SU-DHL-6 (cell line): ENCODE results near the gene TBC1D4.
A peak's percentile ranks its signal among the peaks of the same experiment; 100 is the strongest.

Source experiments
- H2AFZ ChIP-seq: fragments of 200-600 bp; sonication (generic); 2 replicates; pipeline ENCODE4 v1.6.1; 2014; ENCODE audit warnings: low read depth, mild to moderate bottlenecking, moderate library complexity, mixed read lengths, antibody characterized with exemption, low read length; ENCODE audit not compliant: severe bottlenecking
- H3F3A ChIP-seq: fragments of 200-600 bp; shearing (Covaris generic); 2 replicates; pipeline ENCODE4 v1.6.0; 2016; ENCODE audit warnings: antibody characterized with exemption, mild to moderate bottlenecking; ENCODE audit not compliant: insufficient read depth
- H3K27ac ChIP-seq: fragments of 200-600 bp; sonication (generic); 2 replicates; pipeline ENCODE4 v1.5.1; 2016; ENCODE audit warnings: low read depth, mild to moderate bottlenecking, low read length, moderate library complexity, mixed read lengths
- H3K27me3 ChIP-seq: fragments of 200-600 bp; sonication (generic), shearing (Covaris generic); 2 replicates; pipeline ENCODE4 v1.6.0; 2014; ENCODE audit warnings: mild to moderate bottlenecking, low read length
- H3K36me3 ChIP-seq: fragments of 200-600 bp; sonication (generic); 2 replicates; pipeline ENCODE4 v1.6.1; 2014; ENCODE audit warnings: mild to moderate bottlenecking, low read length, mixed read lengths
- H3K4me2 ChIP-seq: fragments of 300-600, 200-600 bp; shearing (Covaris generic), sonication (generic); 2 replicates; pipeline ENCODE4 v1.6.0; 2014; ENCODE audit warnings: low read length, low read depth, mild to moderate bottlenecking; ENCODE audit not compliant: poor library complexity, severe bottlenecking
- H3K4me3 ChIP-seq: fragments of 200-600 bp; sonication (generic); 2 replicates; pipeline ENCODE4 v1.5.1; 2014; ENCODE audit warnings: antibody characterized with exemption, low read length, mild to moderate bottlenecking, mixed read lengths; ENCODE audit not compliant: insufficient read depth, poor library complexity, severe bottlenecking
- H3K79me2 ChIP-seq: fragments of 200-600 bp; sonication (generic); 2 replicates; pipeline ENCODE4 v1.6.1; 2014; ENCODE audit warnings: mild to moderate bottlenecking, low read length, moderate library complexity; ENCODE audit not compliant: insufficient read depth
- H3K9ac ChIP-seq: fragments of 200-600 bp; sonication (generic); 2 replicates; pipeline ENCODE4 v1.7.0; 2014; ENCODE audit warnings: mild to moderate bottlenecking, low read length
- H3K9me2 ChIP-seq: fragments of 200-600 bp; sonication (generic); replicated peaks from 2 replicates; pipeline ENCODE4 v1.6.1; 2014; ENCODE audit warnings: low read length; ENCODE audit not compliant: insufficient read depth
- H3K9me3 ChIP-seq: fragments of 200-600 bp; sonication (generic); 2 replicates; pipeline ENCODE4 v1.6.1; 2014; ENCODE audit warnings: low read length, mixed read lengths; ENCODE audit not compliant: insufficient read depth
- H4K20me1 ChIP-seq: fragments of 200-600 bp; sonication (generic); 2 replicates; pipeline ENCODE4 v1.6.1; 2014; ENCODE audit warnings: low read depth, mild to moderate bottlenecking, antibody characterized with exemption, low read length, moderate library complexity, mixed read lengths
- CTCF ChIP-seq: fragments of 200-600 bp; sonication (generic); IDR thresholded peaks from one replicate; pipeline ENCODE4 v1.5.1; 2017; ENCODE audit warnings: antibody characterized with exemption, mild to moderate bottlenecking, low read length, moderate library complexity; ENCODE audit not compliant: insufficient read depth, poor library complexity, severe bottlenecking
- EZH2phosphoT487 ChIP-seq: fragments of 200-600 bp; sonication (generic), shearing (Covaris generic); conservative IDR thresholded peaks from 2 replicates; pipeline ENCODE4 v1.6.1; 2018; ENCODE audit warnings: mild to moderate bottlenecking, antibody characterized with exemption, low read length, moderate library complexity, mixed read lengths

TBC1D4 gene

GRCh38 chr13:75480671-75481175 lies 1.2 kb downstream of the TBC1D4 start:
- no peaks in the 10 kb centered on the region for H3K36me3 ChIP-seq

GRCh38 chr13:75479102-75479740 lies 2.7 kb downstream of the TBC1D4 start:
- TF ChIP-seq CTCF, result no peak
- TF ChIP-seq EZH2phosphoT487, result no peak
- no peaks in the 10 kb centered on the region for H3K36me3 ChIP-seq
- H3K79me2 ChIP-seq, result no peaks in the 10 kb centered on the region
- no peaks in the 10 kb centered on the region for H3K9me2 ChIP-seq
- 0 out of 2 replicates have a peak, but pooled peaks cover 4% of the 10 kb centered on the region for H4K20me1 ChIP-seq
- no peak overlapping the region for H3K27ac ChIP-seq
- H3K9me3 ChIP-seq, result no peaks in the 10 kb centered on the region
- H3K4me3 ChIP-seq, result no peak overlapping the region
- H3K4me2 ChIP-seq, result no peak overlapping the region
- H3F3A ChIP-seq, result 0 out of 2 replicates have a peak, but pooled peaks cover 5% of the 10 kb centered on the region
- no peak overlapping the region for H2AFZ ChIP-seq
- no peaks in the 10 kb centered on the region; the same call in 1 of the 2 replicates for H3K27me3 ChIP-seq
- H3K9ac ChIP-seq, result no peak overlapping the region

More at GRCh38 chr13:75480671-75481175, 1.2 kb downstream of the TBC1D4 start:
- H3K79me2 ChIP-seq, result no peaks in the 10 kb centered on the region
- no peak for TF ChIP-seq EZH2phosphoT487
- TF ChIP-seq CTCF, result no peak
- H3K9me3 ChIP-seq, result no peaks in the 10 kb centered on the region
- H3K4me3 ChIP-seq, result peak overlapping the region; percentile 98
- 0 out of 2 replicates have a peak, but pooled peaks cover 5% of the 10 kb centered on the region for H3F3A ChIP-seq
- H3K27ac ChIP-seq, result no peak overlapping the region
- H3K9me2 ChIP-seq, result no peaks in the 10 kb centered on the region
- 0 out of 2 replicates have a peak, but pooled peaks cover 4% of the 10 kb centered on the region for H4K20me1 ChIP-seq
- H3K4me2 ChIP-seq, result peak overlapping the region; percentile 78
- peak overlapping the region; percentile 49 for H2AFZ ChIP-seq
- H3K9ac ChIP-seq, result peak overlapping the region; percentile 63
- H3K27me3 ChIP-seq, result no peaks in the 10 kb centered on the region; the same call in 1 of the 2 replicates

- no peak overlapping the region for H3K4me2 ChIP-seq
- H3K79me2 ChIP-seq, result no peaks in the 10 kb centered on the region
- no peaks in the 10 kb centered on the region; the same call in 1 of the 2 replicates for H3K27me3 ChIP-seq
- H3K9ac ChIP-seq, result no peak overlapping the region
- no peaks in the 10 kb centered on the region for H3K36me3 ChIP-seq
- H4K20me1 ChIP-seq, result 0 out of 2 replicates have a peak, but pooled peaks cover 4% of the 10 kb centered on the region
- no peak overlapping the region for H3K4me3 ChIP-seq
- no peaks in the 10 kb centered on the region for H3K9me3 ChIP-seq
- 0 out of 2 replicates have a peak, but pooled peaks cover 5% of the 10 kb centered on the region for H3F3A ChIP-seq
- H2AFZ ChIP-seq, result no peak overlapping the region
- H3K27ac ChIP-seq, result no peak overlapping the region
- H3K9me2 ChIP-seq, result no peaks in the 10 kb centered on the region
- TF ChIP-seq EZH2phosphoT487 (no peak), CTCF (no peak)
Measured at GRCh38 chr13:75478659-75479058, 3.3 kb downstream of the TBC1D4 start.
